GM10248 (cell line): ENCODE data around the gene MAPK10.

Experiments
- CTCF ChIA-PET: fragments of 300-600 bp; sonication (Branson Sonifier 250); formaldehyde crosslinking; extraction: SDS; loops from one replicate; lab custom pipeline; 2021; ENCODE audit warnings: antibody characterized with exemption; lab: Yijun Ruan, JAX
- POLR2A ChIA-PET: fragments of 350-650 bp; sonication (Branson Sonifier 250); formaldehyde crosslinking; extraction: SDS; loops from one replicate; lab custom pipeline; 2020; ENCODE audit warnings: antibody characterized with exemption; lab: Yijun Ruan, JAX
- DNase-seq: peaks from one replicate; pipeline ENCODE4 v3.0.0; 2012; ENCODE audit errors: extremely low spot score
- CTCF ChIP-seq: IDR thresholded peaks from 2 replicates; pipeline ENCODE4 v1.5.1; 2012; ENCODE audit warnings: mild to moderate bottlenecking, low read depth; ENCODE audit errors: extremely low read depth, missing control alignments, control extremely low read depth

Gene MAPK10

GRCh38 chr4:86356425-86357210 lies 3.2 kb downstream of the MAPK10 start:
- no peak for DNase-seq
- POLR2A ChIA-PET, result no interaction called here
- TF ChIP-seq CTCF, result no peak
- CTCF ChIA-PET, result interaction anchor here (1.9 kb wide), 1 partner anchor 9 kb away, joined by 6 read pairs; no protein-coding TSS in a partner anchor

GRCh38 chr4:86354390-86354789 lies 5.5 kb downstream of the MAPK10 start:
- POLR2A ChIA-PET, result no interaction called here
- CTCF ChIA-PET, result interaction anchor here (1.3 kb wide), 1 partner anchor 60 kb away, joined by 4 read pairs; no protein-coding TSS in a partner anchor
- no peak for DNase-seq

GRCh38 chr4:86346320-86346719 lies 13.5 kb downstream of the MAPK10 start:
- CTCF ChIA-PET, result interaction anchor here (1.3 to 2.3 kb wide), 2 partner anchors 11 to 15 kb away, joined by 4 to 6 read pairs; no protein-coding TSS in a partner anchor
- POLR2A ChIA-PET, result no interaction called here
- no peak for DNase-seq
- TF ChIP-seq CTCF, result no peak

More at GRCh38 chr4:86354390-86354789, 5.5 kb downstream of the MAPK10 start:
- TF ChIP-seq CTCF, result no peak

GRCh38 chr4:86344127-86344526 lies 15.7 kb downstream of the MAPK10 start:
- DNase-seq, result no peak
- ChIA-PET POLR2A (no interaction called here), CTCF (no interaction called here)
- no peak for TF ChIP-seq CTCF

GRCh38 chr4:86338989-86339388 lies 20.9 kb downstream of the MAPK10 start:
- DNase-seq, result no peak
- TF ChIP-seq CTCF, result no peak
- ChIA-PET POLR2A (no interaction called here), CTCF (no interaction called here)

GRCh38 chr4:86338521-86338920 lies 21.3 kb downstream of the MAPK10 start:
- ChIA-PET POLR2A (no interaction called here), CTCF (no interaction called here)
- DNase-seq, result no peak

More at GRCh38 chr4:86338521-86338920, 21.3 kb downstream of the MAPK10 start:
- TF ChIP-seq CTCF, result no peak
